Activated CD8-positive, alpha-beta memory T cell treated with anti-CD3 and anti-CD28 coated beads for 1 hour (primary cell): ENCODE measurements around the gene RAB22A.
"Not testable (repeated sequence)": the region's sequence is repeated elsewhere in the genome, so short reads cannot be mapped to it uniquely, and the experiment has no call there.

Experiments
- DNase-seq, 2 donors: peaks; one replicate each; pipeline ENCODE4 v3.0.0-alpha.2; 2020; ENCODE audit warnings: low read depth in 1 of 2; ENCODE audit errors: extremely low read depth in 1 of 2

The RAB22A gene

GRCh38 chr20:58340853-58341252 is 31.3 kb downstream of the RAB22A start:
- DNase-seq, result no peak

- DNase-seq, result no peak
Observed at GRCh38 chr20:58342104-58342945, 32.8 kb downstream of the RAB22A start.

DNA sequence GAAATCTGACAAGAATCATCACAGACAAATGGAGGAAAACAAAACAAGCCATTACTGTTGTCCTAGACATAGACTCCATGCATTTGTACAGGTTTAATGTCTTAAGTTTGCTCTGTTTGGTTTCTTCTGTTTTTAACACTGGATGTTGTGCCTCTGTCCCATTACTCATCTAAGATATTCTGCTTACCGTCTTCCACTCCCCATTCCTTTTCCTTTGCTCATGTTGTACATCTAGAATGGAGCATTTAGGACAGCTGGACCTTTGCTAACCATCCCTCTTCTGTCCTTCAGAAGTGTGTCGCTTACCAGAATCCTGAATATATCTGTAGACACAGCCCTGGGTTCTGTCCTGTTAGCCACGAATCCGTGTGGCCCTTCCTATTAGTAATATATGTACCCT is 35.2 kb downstream of the RAB22A start:
- DNase-seq, result no peak

- no peak for DNase-seq
Observed at GRCh38 chr20:58349570-58349969, 40.1 kb downstream of the RAB22A start.

DNA sequence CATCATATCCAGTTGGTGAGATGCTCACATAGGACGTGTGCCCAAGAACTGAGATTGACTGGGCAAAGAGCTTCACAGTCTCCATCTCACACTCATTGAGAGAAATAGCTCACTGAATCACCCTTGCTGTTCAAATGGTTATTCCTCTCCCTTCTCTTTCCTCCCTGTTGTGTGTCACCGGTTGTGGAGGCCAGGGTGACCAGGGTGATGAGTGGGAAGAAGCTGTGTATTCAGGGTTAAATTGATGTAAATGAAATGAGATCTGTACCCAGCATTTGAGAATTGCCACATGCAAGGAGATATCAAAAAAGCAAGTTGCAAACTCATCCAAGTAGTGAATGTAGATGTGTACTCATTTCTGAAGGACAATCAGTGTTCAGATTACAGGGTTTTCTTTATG is 43.0 kb downstream of the RAB22A start:
- no peak for DNase-seq

- no peak for DNase-seq
Observed at GRCh38 chr20:58359441-58359840, 49.9 kb downstream of the RAB22A start.

DNA sequence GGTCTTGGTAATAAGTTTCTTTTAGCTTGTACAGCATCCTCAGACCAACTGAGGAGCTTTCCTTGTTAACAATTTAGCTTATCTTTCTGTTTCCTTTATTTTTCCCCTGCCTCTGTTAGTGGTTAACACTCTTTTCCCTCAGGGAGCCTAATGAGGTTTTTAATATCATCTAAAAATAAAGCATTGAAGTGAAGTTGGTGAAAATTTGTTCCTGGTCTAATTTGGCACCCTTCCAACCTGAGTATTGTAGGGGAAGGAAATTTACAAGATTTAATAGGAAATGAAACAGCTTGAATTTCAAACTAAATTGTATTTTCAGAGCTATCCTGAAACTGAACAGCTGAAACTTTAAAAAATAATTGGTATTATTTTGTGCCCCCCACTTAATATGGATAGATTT is 51.4 kb downstream of the RAB22A start:
- no peak for DNase-seq

DNA sequence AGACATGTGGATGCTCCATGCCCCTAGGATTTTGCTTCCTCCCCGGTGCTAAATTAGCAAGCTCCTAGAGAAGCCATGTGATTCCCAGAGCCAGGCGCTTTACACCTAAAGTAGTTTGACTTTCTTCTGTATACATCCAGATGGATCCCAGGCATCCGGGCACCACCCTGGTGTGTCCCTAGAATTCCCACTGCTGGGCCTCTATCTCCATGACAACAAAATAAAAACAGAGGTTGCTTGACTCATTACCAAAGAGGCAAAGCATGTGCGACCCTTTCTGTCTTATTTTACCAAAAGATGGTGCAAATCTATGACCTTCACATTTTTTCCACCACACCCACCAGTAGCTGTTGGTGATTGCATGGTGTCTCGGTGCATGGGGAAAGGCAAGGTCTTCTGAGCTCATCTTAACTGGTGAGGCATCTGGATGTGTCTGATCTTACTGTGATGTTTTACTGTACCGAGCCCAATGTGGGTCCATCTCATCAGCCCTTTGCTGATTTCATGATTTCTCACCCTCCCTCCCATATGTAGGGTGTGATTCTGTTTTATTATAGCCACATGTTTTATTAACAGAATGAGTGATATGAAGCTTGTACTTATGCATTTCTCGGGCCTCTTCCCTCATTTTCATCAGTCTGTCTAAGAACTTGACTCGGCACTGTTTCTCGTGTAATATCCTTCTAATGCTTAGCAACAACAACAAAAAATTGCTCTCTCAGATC is 52.1 kb downstream of the RAB22A start:
- DNase-seq, result no peak

GRCh38 chr20:58362206-58362516 is 52.6 kb downstream of the RAB22A start:
- DNase-seq, result no peak

DNA sequence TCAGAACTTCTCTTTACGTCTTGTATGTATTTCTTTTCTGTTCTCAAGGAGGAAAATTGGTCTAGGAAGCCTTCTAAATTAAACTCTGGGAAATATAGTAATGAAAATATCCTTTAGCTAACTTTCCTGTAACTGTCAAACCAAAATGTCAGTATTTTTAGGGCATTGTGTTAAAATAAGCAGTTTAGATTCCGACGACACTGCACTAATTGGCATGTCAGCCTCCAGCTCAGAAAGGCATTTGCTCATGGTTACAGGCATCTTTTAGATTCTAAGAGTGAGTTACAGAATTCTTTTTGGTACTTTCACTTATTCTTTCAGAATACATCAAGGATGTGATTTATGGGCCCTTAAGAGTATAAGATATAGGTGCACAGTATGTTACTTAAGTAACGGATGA is 53.5 kb downstream of the RAB22A start:
- DNase-seq, result no peak

- DNase-seq, result no peak
Observed at GRCh38 chr20:58366866-58367265, 57.4 kb downstream of the RAB22A start.

- DNase-seq, result no peak
Observed at GRCh38 chr20:58372806-58373205, 63.3 kb downstream of the RAB22A start.

GRCh38 chr20:58373296-58373695 is 63.8 kb downstream of the RAB22A start:
- DNase-seq, result not testable (repeated sequence)

- no peak for DNase-seq
Observed at GRCh38 chr20:58374027-58374850, 64.7 kb downstream of the RAB22A start.

DNA sequence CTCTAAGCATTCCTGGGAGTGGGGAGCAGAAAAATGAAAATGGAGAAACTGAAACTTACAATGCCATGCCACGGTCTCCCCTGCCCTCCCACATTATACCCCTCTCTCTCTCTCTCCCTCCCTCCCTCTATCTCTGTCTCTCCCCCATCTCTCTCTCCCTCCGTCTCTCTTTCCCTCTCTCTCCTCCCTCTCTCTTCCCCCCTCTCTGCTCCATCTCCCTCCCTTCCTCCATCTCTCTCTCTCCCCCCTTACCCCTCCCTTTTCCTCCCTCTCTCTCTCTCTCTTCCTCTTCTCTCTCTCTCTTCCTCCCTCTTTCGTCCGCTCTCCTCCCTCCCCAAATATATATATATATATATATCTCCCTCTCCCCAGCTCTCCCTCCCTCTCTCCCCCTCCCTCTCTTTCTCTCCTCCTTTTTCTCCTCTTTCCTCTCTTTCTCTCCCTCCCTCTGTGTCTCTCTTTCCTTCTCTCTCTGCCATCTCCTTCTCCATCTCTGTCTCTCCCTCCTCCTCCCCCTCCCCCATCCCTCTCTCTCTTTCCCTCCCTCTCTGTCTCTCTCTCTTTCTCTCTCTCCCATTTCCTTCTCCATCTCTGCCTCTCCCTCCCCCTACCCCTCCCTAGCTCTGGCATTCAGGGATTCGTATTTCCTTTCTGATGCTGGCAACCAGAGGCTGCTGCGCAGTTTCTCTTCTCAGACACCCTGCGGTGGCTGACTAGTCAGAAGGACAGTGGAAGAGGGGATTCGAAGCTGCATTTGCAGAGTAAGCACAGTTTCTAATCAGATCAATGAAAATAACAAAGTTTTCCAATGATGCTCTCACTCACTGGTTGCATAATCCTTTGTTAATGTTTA is 65.6 kb downstream of the RAB22A start:
- DNase-seq, result no peak

GRCh38 chr20:58375759-58376352 is 66.3 kb downstream of the RAB22A start:
- DNase-seq, result no peak

GRCh38 chr20:58377017-58377416 is 67.5 kb downstream of the RAB22A start:
- no peak for DNase-seq

GRCh38 chr20:58377766-58378401 is 68.4 kb downstream of the RAB22A start:
- DNase-seq, result no peak

DNA sequence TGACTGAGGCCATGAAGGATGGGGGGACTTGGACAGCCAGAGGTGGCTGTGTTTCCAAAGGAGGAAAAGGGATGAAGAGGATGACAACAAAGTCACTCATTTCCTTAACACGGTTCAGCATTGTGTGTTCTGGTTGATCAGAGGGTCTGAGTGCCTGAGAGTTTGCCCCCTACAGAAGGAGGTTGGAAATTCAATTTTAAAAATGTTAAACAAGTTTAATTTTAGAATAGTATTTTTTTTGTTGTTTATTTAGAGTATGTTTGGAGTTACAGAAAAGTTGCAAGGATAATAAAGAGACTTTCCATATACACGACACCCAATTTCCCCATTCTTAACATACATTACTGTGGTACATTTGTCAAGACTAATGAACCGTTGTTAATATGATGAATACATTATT is 69.2 kb downstream of the RAB22A start:
- DNase-seq, result no peak

- no peak for DNase-seq
Observed at GRCh38 chr20:58381627-58382026, 72.1 kb downstream of the RAB22A start.
